Stimulated activated CD8-positive, alpha-beta memory T cell treated with anti-CD3 and anti-CD28 coated beads, Interleukin-2, amount 100 ng/mL, for 48 hours (primary cell): ENCODE data around the gene ECT2L.

Experiments
- DNase-seq, 2 donors: peaks; one replicate each; pipeline ENCODE4 v3.0.0-alpha.2; 2020; ENCODE audit warnings: low read depth in 2 of 2

The ECT2L gene

GRCh38 chr6:138857775-138858174, 61.9 kb downstream of the ECT2L start:
- DNase-seq: no peak

DNA sequence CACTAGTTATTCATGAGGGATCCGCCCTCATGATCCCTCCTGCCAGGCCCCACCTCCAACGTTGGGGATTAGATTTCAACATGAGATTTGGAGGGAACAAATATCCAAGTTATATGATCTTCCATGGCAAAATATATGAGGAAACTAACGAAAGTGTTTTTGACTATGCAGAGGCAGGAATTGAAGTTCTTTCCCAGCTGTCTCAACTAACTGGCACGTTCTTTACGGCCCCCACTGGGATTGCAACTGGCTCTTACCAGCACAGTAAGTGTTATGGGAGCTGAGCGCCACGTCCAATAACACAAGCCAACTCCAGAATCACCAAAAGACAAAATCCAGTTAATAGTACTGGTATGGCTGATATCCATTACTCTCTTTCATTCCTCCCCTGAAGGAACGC, 66.6 kb downstream of the ECT2L start:
- no peak for DNase-seq

DNA sequence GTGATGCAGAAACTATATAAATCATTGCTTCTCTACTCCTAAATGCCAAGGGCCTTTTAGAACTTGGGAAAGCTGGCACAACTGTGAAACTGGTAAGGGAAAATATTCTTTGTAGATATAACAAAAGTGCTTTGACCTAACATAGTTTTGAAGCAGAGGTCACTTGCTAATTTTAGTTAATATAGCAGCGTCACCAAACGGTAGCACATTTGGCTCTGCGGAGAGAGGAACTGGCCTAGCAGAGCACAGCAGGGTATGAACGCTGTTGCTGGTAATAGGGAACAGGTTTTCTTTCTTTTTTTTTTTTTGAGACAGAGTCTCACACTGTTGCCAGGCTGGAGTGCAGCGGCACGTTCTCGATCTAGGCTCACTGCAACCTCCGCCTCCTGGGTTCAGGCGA, 67.4 kb downstream of the ECT2L start:
- no peak for DNase-seq

DNA sequence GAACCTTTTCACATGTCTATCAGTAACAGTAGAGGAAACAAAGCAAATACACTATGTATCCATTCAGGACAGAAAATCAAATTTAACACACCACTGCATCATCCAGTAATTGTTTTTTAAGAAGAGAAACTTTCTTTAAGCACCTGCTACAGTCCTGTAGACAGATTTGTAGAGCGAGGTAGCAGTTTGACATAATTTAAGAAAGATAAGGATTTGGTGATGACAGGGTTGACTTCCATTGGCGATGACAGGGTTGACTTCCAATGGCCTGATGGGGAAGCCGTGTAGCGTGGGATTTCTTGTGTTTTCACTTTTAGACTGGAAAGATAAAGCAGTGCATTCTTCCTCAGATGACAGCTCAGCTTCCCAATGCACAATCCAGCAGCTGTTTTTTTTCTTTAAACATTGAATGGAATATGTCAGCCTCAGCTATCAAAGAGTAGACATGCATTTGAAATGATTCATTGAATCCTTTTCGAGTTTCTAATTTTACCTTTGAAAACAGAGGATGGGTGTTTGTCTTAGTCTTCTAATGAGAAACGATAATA, 68.5 kb downstream of the ECT2L start:
- no peak for DNase-seq

DNA sequence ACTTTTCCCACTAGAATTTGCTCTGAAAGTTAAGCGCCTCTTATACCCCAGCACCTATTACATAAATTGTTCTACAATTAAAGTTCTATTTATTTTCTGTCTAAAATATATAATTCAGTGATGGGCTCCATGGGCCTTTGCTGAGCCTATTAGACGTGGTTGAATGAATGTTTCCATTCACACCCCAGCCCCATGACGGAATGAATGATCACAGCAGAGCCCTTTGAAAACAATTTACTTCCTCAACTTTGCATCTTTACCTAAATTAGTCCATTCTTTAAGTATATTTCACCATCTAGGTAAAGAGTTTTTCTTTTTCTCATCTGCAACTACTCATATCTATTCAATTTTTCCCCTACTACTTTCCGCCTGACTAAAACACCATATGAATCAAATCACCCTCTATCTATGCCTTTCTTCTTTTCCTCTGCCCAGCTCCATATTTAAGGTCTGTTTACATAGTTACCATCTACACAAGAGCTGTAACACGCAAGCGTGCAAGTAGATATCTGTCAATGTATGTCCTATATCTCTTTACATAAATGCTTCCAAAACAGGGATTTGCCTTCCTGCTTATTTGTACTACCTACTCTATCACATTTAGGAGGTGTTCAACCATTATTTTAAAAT, 69.7 kb downstream of the ECT2L start:
- no peak for DNase-seq

DNA sequence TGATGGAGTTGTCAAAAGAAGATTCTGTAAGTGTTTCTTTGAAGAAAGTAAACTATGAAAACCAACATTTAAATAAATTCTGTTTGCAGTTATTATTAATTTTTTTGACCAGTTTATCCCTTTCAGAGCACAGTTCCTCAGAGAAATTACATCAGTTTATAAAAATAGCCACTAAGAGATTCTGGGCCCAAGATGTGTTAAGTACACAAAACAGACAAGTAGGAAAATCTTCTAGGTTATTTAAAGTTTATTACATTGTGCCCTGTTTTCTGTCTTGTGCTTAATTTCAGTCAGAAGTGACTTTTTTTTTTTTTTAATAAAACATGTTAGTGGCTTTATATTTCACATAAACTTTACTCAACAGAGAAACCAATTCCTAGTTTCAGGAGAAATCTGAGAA, 72.3 kb downstream of the ECT2L start:
- DNase-seq: no peak

DNA sequence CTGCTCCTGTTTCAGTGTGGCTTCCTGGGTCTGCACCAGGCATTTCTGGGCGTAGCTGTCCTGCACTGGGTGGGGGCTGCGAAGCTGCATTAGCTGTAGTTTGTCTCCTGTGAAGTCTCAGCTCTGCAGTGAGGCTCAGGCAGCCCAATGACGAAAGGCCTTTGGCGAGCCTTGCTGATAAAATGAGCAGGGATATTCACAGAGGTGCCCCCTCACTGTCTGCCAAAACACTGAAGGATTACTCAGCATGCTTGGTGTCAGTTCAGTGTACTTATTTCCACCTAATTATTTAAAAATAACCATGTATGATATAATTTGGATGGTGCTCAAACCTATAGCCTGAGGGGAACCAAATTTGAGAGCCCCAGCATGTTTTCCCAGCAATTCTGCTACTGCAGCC, 73.5 kb downstream of the ECT2L start:
- DNase-seq: no peak

DNA sequence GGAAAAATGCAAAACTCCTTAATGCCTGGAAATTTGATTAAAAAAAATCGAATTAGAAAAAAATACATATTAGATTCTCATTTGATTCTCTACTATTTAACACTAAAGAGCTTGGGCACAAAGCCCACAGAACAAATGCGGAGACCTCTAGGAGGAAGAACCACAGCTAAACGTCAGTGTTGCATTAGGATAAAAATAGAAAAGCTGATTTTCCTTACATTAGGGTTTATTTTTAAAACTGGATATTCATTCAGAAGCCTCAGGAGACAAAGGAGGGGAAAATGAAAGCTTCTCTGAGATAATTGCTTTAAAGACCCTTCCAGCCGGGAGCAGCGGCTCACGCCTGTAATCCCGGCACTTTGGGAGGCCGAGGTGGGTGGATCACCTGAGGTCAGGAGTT, 77.3 kb downstream of the ECT2L start:
- no peak for DNase-seq

DNA sequence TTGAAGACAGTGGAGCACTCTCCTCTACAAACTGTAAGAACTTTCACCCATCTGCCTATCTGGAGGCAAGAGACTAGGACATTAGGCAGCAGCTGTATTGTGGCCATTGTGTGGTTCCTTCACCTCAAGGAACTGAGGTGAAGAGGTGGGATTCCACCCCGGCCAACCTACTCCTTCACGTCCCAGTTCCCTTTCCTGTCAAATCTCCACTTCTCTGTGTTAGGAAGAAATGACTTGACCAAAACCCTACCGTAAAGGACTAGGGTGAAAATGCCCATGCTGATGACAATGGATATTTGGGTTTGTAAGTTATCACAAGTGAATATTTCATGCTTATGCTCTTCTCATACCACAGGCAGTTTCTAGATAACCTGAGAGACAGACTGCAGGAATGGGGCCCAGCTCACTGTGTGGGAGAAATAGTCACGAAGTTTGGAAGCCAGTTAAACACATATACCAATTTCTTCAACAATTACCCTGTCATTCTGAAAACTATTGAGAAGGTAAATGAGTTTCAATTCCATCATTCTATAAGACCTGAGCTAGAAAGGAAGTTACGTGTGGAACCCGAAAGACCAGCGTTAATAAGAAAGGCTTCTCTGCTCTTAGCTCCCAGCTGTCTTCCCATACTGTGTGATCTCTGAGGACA, 86.6 kb downstream of the ECT2L start:
- DNase-seq: no peak

- no peak for DNase-seq
Observed at GRCh38 chr6:138885156-138885819, 89.4 kb downstream of the ECT2L start.

- no peak for DNase-seq
Observed at GRCh38 chr6:138891255-138891986, 95.5 kb downstream of the ECT2L start.

- no peak for DNase-seq
Observed at GRCh38 chr6:138896104-138896756, 100.3 kb downstream of the ECT2L start.

DNA sequence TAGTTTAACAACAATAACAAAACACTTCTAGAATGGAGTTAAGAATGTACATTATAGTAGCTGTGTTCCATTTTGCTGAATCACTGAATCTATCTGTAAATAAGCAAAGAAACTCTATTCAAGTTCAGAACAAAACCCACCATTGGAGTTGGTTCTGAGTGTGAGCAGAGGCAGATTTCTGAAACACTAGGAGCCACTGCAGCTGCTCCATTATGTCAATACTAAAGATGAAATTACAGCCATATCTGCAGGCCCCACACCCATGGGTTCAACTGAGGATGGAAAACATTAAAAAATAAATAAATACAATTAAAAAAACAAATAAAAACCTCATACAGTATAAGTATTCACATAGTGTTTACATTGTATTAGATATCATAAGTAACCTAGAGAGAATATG, 101.1 kb downstream of the ECT2L start:
- DNase-seq: no peak

DNA sequence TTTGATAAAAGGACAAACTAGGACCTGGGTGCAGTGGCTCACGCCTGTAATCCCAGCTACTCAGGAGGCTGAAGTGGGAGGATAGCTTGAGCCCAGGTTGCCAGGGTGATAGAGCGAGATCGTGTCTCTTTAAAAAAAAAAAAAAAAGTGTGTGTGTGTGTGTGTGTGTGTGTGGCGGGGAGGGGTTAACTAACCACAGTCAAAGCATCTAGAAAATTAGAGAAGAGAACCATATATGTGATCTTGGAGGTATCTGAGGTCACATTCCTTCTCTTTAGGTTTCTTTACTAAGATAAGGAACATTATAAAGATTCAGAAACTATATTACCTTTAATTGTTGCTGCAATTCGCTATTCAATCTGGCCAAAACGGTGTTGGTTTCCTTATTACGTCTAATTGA, 111.3 kb downstream of the ECT2L start:
- no peak for DNase-seq

DNA sequence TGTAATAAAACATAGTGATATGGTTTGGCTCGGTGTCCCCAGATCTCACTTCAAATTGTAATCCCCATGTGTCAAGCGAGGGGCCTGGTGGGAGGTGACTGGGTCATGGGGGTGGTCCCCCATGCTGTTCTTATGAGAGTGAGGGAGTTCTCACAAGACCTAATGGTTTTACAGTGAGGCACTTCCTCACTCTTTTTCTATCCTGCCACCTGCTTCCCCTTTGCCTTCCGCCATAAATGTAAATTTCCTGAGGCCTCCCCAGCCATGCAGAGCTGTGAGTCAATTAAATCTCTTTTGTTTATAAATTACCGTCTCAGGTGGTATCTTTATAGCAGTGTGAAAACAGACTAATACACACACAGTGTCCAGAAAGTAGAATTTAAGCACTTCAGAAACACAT, 113.6 kb downstream of the ECT2L start:
- no peak for DNase-seq

GRCh38 chr6:138909975-138910374, 114.1 kb downstream of the ECT2L start:
- DNase-seq: no peak

DNA sequence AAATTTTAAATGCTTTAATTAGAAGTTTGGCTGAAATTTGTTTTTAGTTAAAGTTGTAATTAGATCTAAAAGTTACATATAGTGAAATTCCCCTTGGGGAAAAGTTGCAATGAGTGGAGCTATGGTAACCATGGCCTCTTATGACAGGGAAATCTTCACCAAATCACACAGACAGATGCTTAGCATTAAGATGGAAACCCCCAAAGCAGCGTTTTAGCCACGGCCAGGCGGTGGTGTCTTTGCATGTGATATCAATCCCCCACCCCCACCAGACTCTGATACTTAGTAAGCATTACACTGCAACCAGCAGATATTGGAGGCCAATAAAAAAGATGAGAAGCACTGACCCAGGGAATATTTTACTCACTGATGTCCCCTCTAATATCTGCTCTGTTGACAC, 116.4 kb downstream of the ECT2L start:
- no peak for DNase-seq

DNA sequence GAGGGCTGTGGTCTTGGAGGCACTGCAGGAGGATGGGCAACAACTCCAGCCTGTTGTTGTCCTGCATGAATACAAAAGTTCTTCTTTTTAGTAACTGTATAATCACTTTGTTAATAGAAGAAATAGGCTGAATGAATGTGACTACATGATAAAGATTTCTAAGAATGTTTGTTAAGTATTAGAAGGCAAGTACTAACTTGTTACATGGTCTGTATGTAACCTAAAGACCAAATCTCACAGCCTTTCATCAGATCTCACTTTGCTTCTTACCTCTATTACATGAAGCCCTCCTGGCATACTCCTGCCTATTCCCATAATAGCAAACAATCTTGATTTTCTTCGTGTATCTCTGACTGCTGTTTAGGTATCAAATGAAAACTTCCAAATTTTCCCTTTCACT, 118.8 kb downstream of the ECT2L start:
- DNase-seq: no peak

- DNase-seq: no peak
Observed at GRCh38 chr6:138920906-138921305, 125.0 kb downstream of the ECT2L start.

- no peak for DNase-seq
Observed at GRCh38 chr6:138923561-138923960, 127.7 kb downstream of the ECT2L start.

DNA sequence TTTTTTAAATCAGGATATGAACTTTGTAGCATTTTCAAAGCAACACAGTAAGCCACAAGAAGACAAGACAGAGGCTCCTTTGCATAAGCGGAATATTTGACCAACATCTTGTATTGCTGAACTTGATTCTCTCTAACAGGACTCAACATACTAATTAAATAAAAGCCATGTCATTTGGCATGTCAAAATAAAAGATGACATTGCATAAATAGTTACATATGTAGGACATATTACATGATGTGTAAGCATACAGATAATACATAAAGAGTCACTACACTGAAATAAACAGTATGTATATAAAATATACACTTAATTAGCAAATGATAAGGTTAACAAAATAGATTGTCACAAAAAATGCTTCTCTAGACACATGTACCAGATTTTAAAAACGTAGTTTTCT, 129.9 kb downstream of the ECT2L start:
- no peak for DNase-seq

DNA sequence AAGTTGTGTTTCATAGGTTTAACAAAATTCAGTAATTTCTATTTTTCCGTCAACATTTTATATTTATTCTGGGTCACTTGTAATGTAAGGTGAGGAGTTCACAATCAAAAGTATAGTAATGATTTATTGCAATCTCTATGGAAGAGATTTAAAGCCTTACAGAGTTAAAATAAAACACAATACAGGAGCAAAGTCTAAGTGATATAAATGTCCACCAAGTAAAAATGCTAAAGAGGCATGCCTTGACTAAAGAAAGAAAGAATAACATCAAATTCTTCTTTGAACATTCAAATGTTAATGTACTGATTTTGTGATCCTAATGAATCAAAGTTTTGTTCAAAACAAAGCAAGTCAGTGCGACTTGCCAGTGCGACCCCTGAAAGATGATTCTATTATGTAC, 130.7 kb downstream of the ECT2L start:
- DNase-seq: no peak
